ENCODE data around the gene RIPK1. TPM values are rescaled to one million over a fixed set of nuclear protein-coding genes. Genes with fewer than 3 reads are reported as not detected.

The RIPK1 gene
- total RNA-seq, result 10 to 100 TPM; 23.1 to 23.6 TPM

GRCh38 chr6:3068329-3069214, at the start of gene RIPK1:
RIPK1 (plus strand) TSS chr6:3068494; CDS start chr6:3076824, 8,330 bp downstream.

GRCh38 chr6:3118353-3119039, 50.2 kb downstream of the RIPK1 start, which contains the start of gene BPHL:
BPHL (plus strand) TSS chr6:3118711; CDS start chr6:3118741, 30 bp downstream.

GRCh38 chr6:3157131-3157933, 89.0 kb downstream of the RIPK1 start, which contains the start of gene TUBB2A:
TUBB2A (minus strand) TSS chr6:3157544; CDS start chr6:3157463, 81 bp downstream.

Small RNA genes lying within 50 kb of the gene (small RNA-seq; reads per million reads assigned to genes)
- gene AL133351.4 (0 to 0.06 reads per million in 2 donors), gene RNA5SP201 (0 reads per million in 2 donors)

Other genes starting within 250 kb of the RIPK1 start
- 10 to 100 TPM; 15.1 to 20.0 TPM for gene SERPINB1, start 226.6 kb upstream of the RIPK1 start, total RNA-seq
- 1 to 10 TPM; 1.0 to 2.0 TPM for gene SERPINB9, start 165.2 kb upstream of the RIPK1 start, total RNA-seq
- 10 to 100 TPM; 66.4 to 70.6 TPM for gene SERPINB6, start 96.9 kb upstream of the RIPK1 start, total RNA-seq
- 10 to 100 TPM; 33.0 to 38.0 TPM for gene NQO2, start 68.6 kb upstream of the RIPK1 start, total RNA-seq
- 10 to 100 TPM; 22.0 to 40.3 TPM for gene BPHL, start 50.2 kb downstream of the RIPK1 start, total RNA-seq
- 100 to 1,000 TPM; 184 to 235 TPM for gene TUBB2A, start 89.0 kb downstream of the RIPK1 start, total RNA-seq
- 100 to 1,000 TPM; 102 to 104 TPM for gene TUBB2B, start 159.2 kb downstream of the RIPK1 start, total RNA-seq
- gene PSMG4, start 190.5 kb downstream of the RIPK1 start, total RNA-seq, result 10 to 100 TPM; 11.4 to 28.6 TPM

All from melanocyte of skin (primary cell).